HG03066 (cell line): ENCODE measurements around the gene FRMD4A.
"Not testable (repeated sequence)": the region's sequence is repeated elsewhere in the genome, so short reads cannot be mapped to it uniquely, and the experiment has no call there.

Experiments
- ATAC-seq: cut with Tn5 transposase; IDR thresholded peaks from one replicate; pipeline ENCODE4 v1.9.1; 2021; ENCODE audit warnings: low read depth; ENCODE audit not compliant: unreplicated experiment

Gene FRMD4A

GRCh38 chr10:13930120-13930519, 400.6 kb downstream of the FRMD4A start:
- ATAC-seq = no peak

- ATAC-seq = no peak
These were observed 402.3 kb downstream of the FRMD4A start for GRCh38 chr10:13928451-13928850.

- ATAC-seq = no peak
These were observed 404.5 kb downstream of the FRMD4A start for GRCh38 chr10:13925971-13926780.

GRCh38 chr10:13924040-13924725, 406.5 kb downstream of the FRMD4A start:
- ATAC-seq = no peak

GRCh38 chr10:13922586-13922985, 408.1 kb downstream of the FRMD4A start:
- no peak for ATAC-seq

- ATAC-seq = no peak
These were observed 408.8 kb downstream of the FRMD4A start for GRCh38 chr10:13921941-13922340.

GRCh38 chr10:13921131-13921530, 409.6 kb downstream of the FRMD4A start:
- not testable (repeated sequence) for ATAC-seq

- no peak for ATAC-seq
These were observed 410.3 kb downstream of the FRMD4A start for GRCh38 chr10:13920465-13920864.

- no peak for ATAC-seq
These were observed 410.7 kb downstream of the FRMD4A start for GRCh38 chr10:13920031-13920430.

GRCh38 chr10:13917791-13918190, 412.9 kb downstream of the FRMD4A start:
- no peak for ATAC-seq

- no peak for ATAC-seq
These were observed 414.3 kb downstream of the FRMD4A start for GRCh38 chr10:13916384-13916947.

- ATAC-seq = no peak
These were observed 415.0 kb downstream of the FRMD4A start for GRCh38 chr10:13915710-13916109.

GRCh38 chr10:13913897-13914296, 416.8 kb downstream of the FRMD4A start:
- no peak for ATAC-seq

- ATAC-seq = no peak
These were observed 418.8 kb downstream of the FRMD4A start for GRCh38 chr10:13911821-13912520.

- no peak for ATAC-seq
These were observed 421.0 kb downstream of the FRMD4A start for GRCh38 chr10:13909516-13910258.

GRCh38 chr10:13908475-13908874, 422.2 kb downstream of the FRMD4A start:
- ATAC-seq = no peak

GRCh38 chr10:13907570-13907969, 423.2 kb downstream of the FRMD4A start:
- no peak for ATAC-seq

GRCh38 chr10:13905281-13905680, 425.4 kb downstream of the FRMD4A start:
- ATAC-seq = no peak

- no peak for ATAC-seq
These were observed 426.7 kb downstream of the FRMD4A start for GRCh38 chr10:13904064-13904463.

GRCh38 chr10:13902868-13903587, 427.7 kb downstream of the FRMD4A start:
- ATAC-seq = no peak
